Stomach (tissue), 9 donors: ENCODE measurements around the gene C8B. TPM values are rescaled to one million over a fixed set of nuclear protein-coding genes. Genes with fewer than 3 reads are reported as not detected.

Experiments used
- DNase-seq, 2 donors: peaks; one replicate each; pipeline versions ENCODE4 v3.0.0 to v3.0.0-alpha.2; 2013 to 2019
- H3K27ac ChIP-seq, 5 donors: fragments of 200-600 bp in 4 of 5; sonication (generic) in 4 of 5; one replicate each; pipeline ENCODE4 v1.5.1; 2013 to 2019; ENCODE audit warnings: mild to moderate bottlenecking in 1 of 5, moderate library complexity in 1 of 5
- H3K27me3 ChIP-seq, 3 donors: fragments of 200-600 bp; sonication (generic); one replicate each; pipeline ENCODE4 v1.5.1; 2017 to 2019; ENCODE audit warnings: mixed run types in 1 of 3
- H3K36me3 ChIP-seq, 4 donors: fragments of 200-600 bp; sonication (generic); 1 replicate in 3 of 4; 2 replicates in 1 of 4; pipeline ENCODE4 v1.5.1; 2016 to 2019
- H3K4me1 ChIP-seq, 4 donors: fragments of 200-600 bp; sonication (generic); one replicate each; pipeline ENCODE4 v1.5.1; 2016 to 2019
- H3K4me3 ChIP-seq, 4 donors: fragments of 200-600 bp; sonication (generic) in 3 of 4; one replicate each; pipeline ENCODE4 v1.5.1; 2016 to 2019; ENCODE audit warnings: mild to moderate bottlenecking in 1 of 4
- H3K9me3 ChIP-seq, 4 donors: fragments of 200-600 bp; sonication (generic); one replicate each; pipeline ENCODE4 v1.5.1; 2016 to 2019
- CTCF ChIP-seq, 7 experiments: fragments of 450-650 bp in 4 of 7; fragments of 200-600 bp in 3 of 7; sonication (generic) in 3 of 7; IDR thresholded peaks; one replicate each; pipeline ENCODE4 v1.5.1; 2016 to 2019; ENCODE audit warnings: antibody characterized with exemption in 7 of 7, control low read depth in 2 of 7, mild to moderate bottlenecking in 1 of 7
- EP300 ChIP-seq: sonication (generic); formaldehyde crosslinking; IDR thresholded peaks from one replicate; pipeline ENCODE4 v1.6.1; 2017; ENCODE audit warnings: antibody characterized with exemption
- POLR2A ChIP-seq, 4 donors: fragments of 450-650 bp; IDR thresholded peaks; one replicate each; pipeline ENCODE4 v1.6.1; 2016; ENCODE audit warnings: antibody characterized with exemption in 4 of 4, control low read depth in 2 of 4, mild to moderate bottlenecking in 1 of 4, moderate library complexity in 1 of 4
- POLR2AphosphoS5 ChIP-seq, 3 donors: sonication (generic); formaldehyde crosslinking; IDR thresholded peaks; one replicate each; pipeline ENCODE4 v1.6.1; 2016; ENCODE audit warnings: antibody characterized with exemption in 3 of 3
- whole genome bisulfite sequencing, 5 donors: extraction: QIAGEN DNeasy Blood & Tissue Kit in 3 of 5; methylation state at CpG; one replicate each; pipeline versions ENCODE4 v1.1.5 to v1.1.7; 2013 to 2018; 5-methylcytosine and 5-hydroxymethylcytosine counted together
- intact Hi-C: fragments of 100-400 bp; cut with DNase I; formaldehyde crosslinking; loops from one replicate; pipeline ENCODE4 v1.15.1; 2023; ENCODE audit warnings: low total_unique reads
- polyA plus RNA-seq, 3 donors: library from polyadenylated mRNA; stranded (reverse); fragments of 200-250 nt; gene quantifications; one replicate each; pipeline ENCODE4 v1.2.3, GENCODE V29; 2013
- total RNA-seq, 5 donors: library from RNA; depleted of rRNA; stranded (reverse); fragments of >200 nt; gene quantifications; one replicate each; pipeline versions ENCODE4 v1.1.0 to v1.2.3, GENCODE V29; 2014 to 2016
- donor health status: healthy with polysubstance abuse.
- donor health status: Bipolar disorder and iron deficiency.
- donor health status: healthy.

C8B gene
- total and polyA plus RNA-seq, 8 donors, result 0.15 to 0.25 TPM; not detected in 6

- H3K27ac ChIP-seq, result no peak overlapping the region
- H3K36me3 ChIP-seq, result no peaks in the 10 kb centered on the region
- no peaks in the 10 kb centered on the region for H3K9me3 ChIP-seq
- no peak for TF ChIP-seq EP300
- no peak for TF ChIP-seq CTCF (IDR thresholded peaks at IDR 0.05)
- TF ChIP-seq POLR2AphosphoS5 (IDR thresholded peaks at IDR 0.05), result no peak
- TF ChIP-seq POLR2A (IDR thresholded peaks at IDR 0.05), result no peak
- intact Hi-C loops, result no loop called here
- no peak overlapping the region for H3K4me3 ChIP-seq
- WGBS, 5 donors, result 80 to 86% (median 81%) methylated on average over 4 of the region's 4 CpGs
- peaks cover 0 to 6% (median 0%) of the 10 kb centered on the region in 3 donors for H3K27me3 ChIP-seq
- H3K4me1 ChIP-seq, result peaks cover 0 to 14% (median 8%) of the 10 kb centered on the region in 4 donors
- no peak for DNase-seq
Measured at GRCh38 chr1:56975446-56975845, 9.6 kb upstream of the C8B start.

GRCh38 chr1:56973923-56974742, 8.3 kb upstream of the C8B start:
- Histone ChIP-seq H3K36me3 (no peaks in the 10 kb centered on the region), H3K27me3 (peaks cover 0 to 6% (median 0%) of the 10 kb centered on the region in 3 donors), H3K4me1 (peaks cover 0 to 6% (median 0%) of the 10 kb centered on the region in 4 donors), H3K9me3 (no peaks in the 10 kb centered on the region), H3K27ac (no peak overlapping the region), H3K4me3 (no peak overlapping the region)
- intact Hi-C loops, result no loop called here
- 72 to 90% (median 84%) methylated on average over 5 of the region's 5 CpGs for WGBS, 5 donors
- DNase-seq, result no peak
- TF ChIP-seq CTCF (IDR thresholded peaks at IDR 0.05), result no peak

GRCh38 chr1:56972976-56973375, 7.2 kb upstream of the C8B start:
- Histone ChIP-seq H3K9me3 (no peaks in the 10 kb centered on the region), H3K4me1 (no peaks in the 10 kb centered on the region), H3K27me3 (peaks cover 0 to 6% (median 0%) of the 10 kb centered on the region in 3 donors), H3K27ac (no peak overlapping the region), H3K4me3 (no peak overlapping the region), H3K36me3 (no peaks in the 10 kb centered on the region)
- 52 to 84% (median 76%) methylated on average over 1 of the region's 1 CpG for WGBS, 5 donors
- intact Hi-C loops, result no loop called here
- no peak for DNase-seq
- TF ChIP-seq CTCF (IDR thresholded peaks at IDR 0.05), result no peak
- TF ChIP-seq POLR2A (IDR thresholded peaks at IDR 0.05), result no peak
- no peak for TF ChIP-seq EP300
- TF ChIP-seq POLR2AphosphoS5 (IDR thresholded peaks at IDR 0.05), result no peak

- Histone ChIP-seq H3K27ac (no peak overlapping the region), H3K4me3 (no peak overlapping the region), H3K36me3 (no peaks in the 10 kb centered on the region), H3K4me1 (peaks cover 0 to 7% (median 0%) of the 10 kb centered on the region in 4 donors), H3K27me3 (no peaks in the 10 kb centered on the region), H3K9me3 (no peaks in the 10 kb centered on the region)
- intact Hi-C loops, result no loop called here
- DNase-seq, result no peak
- TF ChIP-seq POLR2AphosphoS5 (IDR thresholded peaks at IDR 0.05), result no peak
- 85 to 94% (median 91%) methylated on average over 1 of the region's 1 CpG for WGBS, 5 donors
Measured at GRCh38 chr1:56970280-56970679, 4.5 kb upstream of the C8B start.

- H3K36me3 ChIP-seq, result no peaks in the 10 kb centered on the region
- no peak overlapping the region for H3K27ac ChIP-seq
- DNase-seq, result no peak
- no peak for TF ChIP-seq POLR2A (IDR thresholded peaks at IDR 0.05)
- TF ChIP-seq CTCF (IDR thresholded peaks at IDR 0.05), result no peak
- TF ChIP-seq POLR2AphosphoS5 (IDR thresholded peaks at IDR 0.05), result no peak
- TF ChIP-seq EP300, result no peak
- intact Hi-C loops, result no loop called here
- H3K4me1 ChIP-seq, result peaks cover 0 to 7% (median 0%) of the 10 kb centered on the region in 4 donors
- H3K9me3 ChIP-seq, result no peaks in the 10 kb centered on the region
- 86 to 94% (median 88%) methylated on average over 2 of the region's 2 CpGs for WGBS, 5 donors
- H3K4me3 ChIP-seq, result no peak overlapping the region
- no peaks in the 10 kb centered on the region for H3K27me3 ChIP-seq
Measured at GRCh38 chr1:56968878-56969495, 3.2 kb upstream of the C8B start.
